T follicular helper cell (primary cell): ENCODE results near the gene TMEM30A.

Source experiments
- DNase-seq: peaks from one replicate; pipeline ENCODE4 v3.0.0-alpha.2; 2020; ENCODE audit warnings: low read depth

TMEM30A gene

GRCh38 chr6:75262716-75263400, 21.7 kb downstream of the TMEM30A start:
- no peak for DNase-seq

GRCh38 chr6:75261299-75261698, 23.3 kb downstream of the TMEM30A start:
- DNase-seq, result no peak

- no peak for DNase-seq
Measured at GRCh38 chr6:75257343-75258087, 27.1 kb downstream of the TMEM30A start.

GRCh38 chr6:75250552-75250951, 34.0 kb downstream of the TMEM30A start:
- no peak for DNase-seq

GRCh38 chr6:75249837-75250236, 34.8 kb downstream of the TMEM30A start:
- no peak for DNase-seq

- DNase-seq, result no peak
Measured at GRCh38 chr6:75246386-75246785, 38.2 kb downstream of the TMEM30A start.

- no peak for DNase-seq
Measured at GRCh38 chr6:75244063-75244584, 40.5 kb downstream of the TMEM30A start.

- peak; percentile 75 for DNase-seq
Measured at GRCh38 chr6:75243333-75244062, 41.1 kb downstream of the TMEM30A start, which contains the start of gene COX7A2. COX7A2 (minus strand) TSS chr6:75243801; CDS start chr6:75243734, 67 bp downstream.

GRCh38 chr6:75236630-75237029, 48.0 kb downstream of the TMEM30A start:
- no peak for DNase-seq

- DNase-seq, result no peak
Measured at GRCh38 chr6:75235271-75235670, 49.3 kb downstream of the TMEM30A start.

GRCh38 chr6:75234126-75234865, 50.3 kb downstream of the TMEM30A start:
- no peak for DNase-seq

GRCh38 chr6:75233092-75233615, 51.4 kb downstream of the TMEM30A start:
- no peak for DNase-seq

- no peak for DNase-seq
Measured at GRCh38 chr6:75230484-75231325, 53.9 kb downstream of the TMEM30A start.

GRCh38 chr6:75224303-75224926, 60.2 kb downstream of the TMEM30A start:
- no peak for DNase-seq

- DNase-seq, result no peak
Measured at GRCh38 chr6:75223428-75223827, 61.2 kb downstream of the TMEM30A start.

- DNase-seq, result no peak
Measured at GRCh38 chr6:75222261-75222660, 62.3 kb downstream of the TMEM30A start.

GRCh38 chr6:75221116-75221515, 63.5 kb downstream of the TMEM30A start:
- no peak for DNase-seq

GRCh38 chr6:75220357-75220756, 64.2 kb downstream of the TMEM30A start:
- DNase-seq, result no peak

GRCh38 chr6:75219263-75219662, 65.3 kb downstream of the TMEM30A start:
- no peak for DNase-seq

- DNase-seq, result no peak
Measured at GRCh38 chr6:75217193-75217592, 67.4 kb downstream of the TMEM30A start.
